ENCODE measurements around the gene MACO1. TPM values are rescaled to one million over a fixed set of nuclear protein-coding genes. Genes with fewer than 3 reads are reported as not detected.

Gene MACO1, protein sequence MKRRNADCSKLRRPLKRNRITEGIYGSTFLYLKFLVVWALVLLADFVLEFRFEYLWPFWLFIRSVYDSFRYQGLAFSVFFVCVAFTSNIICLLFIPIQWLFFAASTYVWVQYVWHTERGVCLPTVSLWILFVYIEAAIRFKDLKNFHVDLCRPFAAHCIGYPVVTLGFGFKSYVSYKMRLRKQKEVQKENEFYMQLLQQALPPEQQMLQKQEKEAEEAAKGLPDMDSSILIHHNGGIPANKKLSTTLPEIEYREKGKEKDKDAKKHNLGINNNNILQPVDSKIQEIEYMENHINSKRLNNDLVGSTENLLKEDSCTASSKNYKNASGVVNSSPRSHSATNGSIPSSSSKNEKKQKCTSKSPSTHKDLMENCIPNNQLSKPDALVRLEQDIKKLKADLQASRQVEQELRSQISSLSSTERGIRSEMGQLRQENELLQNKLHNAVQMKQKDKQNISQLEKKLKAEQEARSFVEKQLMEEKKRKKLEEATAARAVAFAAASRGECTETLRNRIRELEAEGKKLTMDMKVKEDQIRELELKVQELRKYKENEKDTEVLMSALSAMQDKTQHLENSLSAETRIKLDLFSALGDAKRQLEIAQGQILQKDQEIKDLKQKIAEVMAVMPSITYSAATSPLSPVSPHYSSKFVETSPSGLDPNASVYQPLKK
- 9.2 to 11.5 TPM (median 9.4 TPM) in 5 replicates for total RNA-seq (2022; extraction: Qiagen RNA extraction; ENCODE audit: low read depth)

DNA sequence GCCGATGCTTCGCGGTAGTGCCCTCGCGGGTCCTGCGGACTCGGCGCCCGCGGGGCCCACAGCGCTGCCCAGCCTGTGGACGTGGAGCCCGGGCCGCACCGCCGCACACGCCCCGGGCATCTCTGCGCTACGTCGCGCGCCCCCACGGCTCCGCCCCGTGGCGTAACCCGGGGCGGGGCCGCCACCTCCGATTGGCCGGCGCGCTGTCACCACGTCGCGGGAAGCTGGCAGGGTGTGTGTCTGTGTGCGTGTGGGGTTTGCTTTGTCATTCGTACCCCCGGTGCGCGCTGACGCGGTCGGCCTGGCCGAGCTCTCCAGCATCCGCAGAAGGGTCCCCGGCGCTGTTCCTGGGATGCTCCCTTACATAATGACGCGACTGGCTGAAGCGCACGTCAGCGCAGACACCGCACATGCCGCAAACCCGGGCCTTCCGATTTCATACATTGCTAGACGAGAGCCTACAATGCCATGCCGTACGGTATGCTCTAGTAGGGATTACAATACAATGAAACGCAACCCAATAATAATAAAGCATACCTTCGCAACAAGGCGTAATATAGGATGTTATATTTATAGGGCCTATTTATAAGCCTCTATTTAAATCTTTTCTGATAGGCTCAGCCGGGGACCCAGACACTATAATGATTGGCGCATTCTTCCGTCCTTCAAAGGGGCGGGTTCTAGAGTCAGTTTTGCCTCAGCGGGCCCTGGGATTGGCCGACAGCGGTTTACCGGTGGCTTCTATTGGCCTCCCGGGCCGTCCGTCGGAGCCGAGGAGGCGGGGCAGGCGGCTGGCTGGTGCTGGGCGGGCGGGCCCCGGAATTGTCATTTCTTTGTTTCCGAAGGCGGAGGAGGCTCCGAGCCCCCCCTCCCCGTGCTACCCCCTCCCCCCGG lies at the start of gene MACO1:
Gene MACO1 (plus strand): TSS at position 825 of the 894 bp plus-strand sequence. CDS start 202 bp downstream, outside the sequence.

DNA sequence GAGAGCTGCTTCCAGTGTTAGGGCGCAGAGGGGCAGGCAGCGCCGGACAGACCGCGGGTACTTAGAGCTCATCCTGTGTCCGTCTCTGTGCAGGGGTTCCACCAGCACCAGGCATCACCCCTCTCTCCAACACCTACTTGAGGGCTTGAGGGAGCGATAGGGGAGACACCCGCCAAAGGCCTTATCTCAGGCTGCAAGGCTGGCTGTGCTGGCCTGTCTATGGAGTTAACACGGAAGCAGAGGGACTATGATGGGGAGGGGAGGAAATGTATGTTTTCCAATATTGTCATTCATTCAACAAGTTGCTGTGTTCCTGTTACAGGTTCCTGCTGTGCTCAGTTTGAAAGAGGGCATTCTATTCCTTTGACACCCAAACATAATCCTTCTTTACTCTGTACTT lies 10.0 kb upstream of the MACO1 start, which contains the start of gene RHCE:
Gene RHCE (minus strand): TSS at position 111 of the 400 bp plus-strand sequence. CDS start 39 bp downstream, at position 72.

DNA sequence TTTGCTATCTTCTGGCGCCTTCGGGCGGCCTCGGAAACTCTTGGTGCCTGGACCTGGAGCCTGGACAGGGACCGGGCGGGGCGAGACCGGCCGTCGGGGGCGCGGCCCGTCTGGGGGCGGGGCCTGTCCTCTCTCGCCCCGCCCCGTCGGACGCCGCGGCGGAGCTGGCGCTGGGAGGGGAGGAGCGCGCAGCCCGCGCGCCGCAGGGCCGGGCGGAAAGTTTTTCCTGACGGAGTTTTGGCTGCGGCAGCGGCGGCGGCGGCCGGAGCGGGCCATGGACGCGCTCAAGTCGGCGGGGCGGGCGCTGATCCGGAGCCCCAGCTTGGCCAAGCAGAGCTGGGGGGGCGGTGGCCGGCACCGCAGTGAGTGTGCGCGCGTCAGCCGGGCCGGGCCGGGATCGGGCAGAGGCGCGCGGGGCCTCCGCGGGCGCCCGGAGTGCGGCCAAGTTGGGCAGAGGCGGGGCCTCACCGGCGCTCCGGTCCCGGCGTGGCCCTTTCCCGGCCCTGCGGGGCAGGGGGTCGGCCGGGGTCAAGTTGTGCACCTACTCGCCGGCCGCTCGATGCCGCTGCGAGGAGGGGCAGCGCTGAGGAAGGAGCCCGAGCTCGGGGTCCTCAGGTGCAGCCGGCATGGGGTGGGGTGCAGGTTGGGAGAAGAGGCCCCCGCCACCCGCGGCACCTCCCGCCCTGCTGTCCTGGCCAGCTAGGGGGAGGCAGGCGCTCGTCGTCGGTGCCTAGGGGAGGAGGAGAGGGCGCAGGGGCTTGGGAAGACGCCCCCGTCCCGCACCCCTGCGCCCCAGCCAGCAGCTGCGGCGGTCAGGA lies 112.9 kb downstream of the MACO1 start, which contains the start of gene LDLRAP1:
Gene LDLRAP1 (plus strand): TSS at position 182 of the 818 bp plus-strand sequence. CDS start 93 bp downstream, at position 275.

Other genes starting within 250 kb of the MACO1 start
- gene SYF2, start 198.4 kb upstream of the MACO1 start, total RNA-seq (2022; extraction: Qiagen RNA extraction; ENCODE audit: low read depth), result 36.9 to 50.9 TPM (median 40.1 TPM) in 5 replicates
- gene RSRP1, start 183.4 kb upstream of the MACO1 start, total RNA-seq (2022; extraction: Qiagen RNA extraction; ENCODE audit: low read depth), result 21.6 to 24.6 TPM (median 23.7 TPM) in 5 replicates
- not detected in 5 replicates for gene RHD, start 158.4 kb upstream of the MACO1 start, total RNA-seq (2022; extraction: Qiagen RNA extraction; ENCODE audit: low read depth)
- 67.2 to 89.3 TPM (median 71.7 TPM) in 5 replicates for gene TMEM50A, start 92.6 kb upstream of the MACO1 start, total RNA-seq (2022; extraction: Qiagen RNA extraction; ENCODE audit: low read depth)
- gene RHCE, start 10.1 kb upstream of the MACO1 start, total RNA-seq (2022; extraction: Qiagen RNA extraction; ENCODE audit: low read depth), result 0.02 to 0.12 TPM in 2 of 5 replicates, not detected in the others
- 8.7 to 10.9 TPM (median 9.5 TPM) in 5 replicates for gene LDLRAP1, start 112.7 kb downstream of the MACO1 start, total RNA-seq (2022; extraction: Qiagen RNA extraction; ENCODE audit: low read depth)
- 0.18 to 0.35 TPM (median 0.19 TPM) in 5 replicates for gene MAN1C1, start 185.9 kb downstream of the MACO1 start, total RNA-seq (2022; extraction: Qiagen RNA extraction; ENCODE audit: low read depth)